IMR-90 (cell line): ENCODE measurements around the gene C12orf56. TPM values are rescaled to one million over a fixed set of nuclear protein-coding genes. Genes with fewer than 3 reads are reported as not detected.

Source experiments
- ATAC-seq: fragments of 200-7000 bp; cut with Tn5 transposase; 2 replicates; pipeline ENCODE4 v1.9.1; 2020; ENCODE audit warnings: low read depth, mild to moderate bottlenecking, moderate library complexity
- BruUV-seq: library from RNA; stranded (reverse); fragments of 400-500 nt; replicated peaks from 2 replicates; lab custom pipeline; 2021; lab: Mats Ljungman, UMichigan
- CTCF ChIA-PET: fragments of 300-600 bp; formaldehyde crosslinking; extraction: SDS; loops from one replicate; lab custom pipeline; 2021; ENCODE audit warnings: antibody characterized with exemption; lab: Yijun Ruan, JAX
- POLR2A ChIA-PET: fragments of 300-600 bp; sonication (Branson Sonifier 250); formaldehyde crosslinking; loops from one replicate; lab custom pipeline; 2022; ENCODE audit warnings: antibody characterized with exemption; ENCODE audit not compliant: unreplicated experiment; lab: Charles Lee
- DNase-seq: peaks from one replicate; pipeline ENCODE4 v3.0.0; 2013
- H2AFZ ChIP-seq: replicated peaks from 2 replicates; pipeline ENCODE3; 2013; ENCODE audit warnings: low read length, mild to moderate bottlenecking; ENCODE audit not compliant: poor library complexity
- H2AK5ac ChIP-seq: 2 replicates; pipeline ENCODE4 v1.6.1; 2013; ENCODE audit warnings: low read depth, low read length, inconsistent platforms
- H2AK9ac ChIP-seq: replicated peaks from 2 replicates; pipeline ENCODE3; 2013; ENCODE audit warnings: mild to moderate bottlenecking, low read depth, low read length, moderate library complexity; ENCODE audit not compliant: poor library complexity
- H2BK120ac ChIP-seq: 2 replicates; pipeline ENCODE4 v1.6.1; 2013; ENCODE audit warnings: low read depth, low read length, inconsistent platforms
- H2BK15ac ChIP-seq: 3 replicates; pipeline ENCODE4 v1.6.1; 2013; ENCODE audit warnings: low read depth, low read length, inconsistent platforms
- H2BK20ac ChIP-seq: 2 replicates; pipeline ENCODE4 v1.6.1; 2013; ENCODE audit warnings: low read depth, mild to moderate bottlenecking, inconsistent platforms, low read length, moderate library complexity
- H2BK5ac ChIP-seq: 2 replicates; pipeline ENCODE4 v1.6.1; 2013; ENCODE audit warnings: mild to moderate bottlenecking, low read depth, low read length, inconsistent platforms; ENCODE audit not compliant: poor library complexity, severe bottlenecking
- H3K14ac ChIP-seq: replicated peaks from 2 replicates; pipeline ENCODE4 v1.6.1; 2013; ENCODE audit warnings: low read depth, low read length, inconsistent platforms
- H3K18ac ChIP-seq: 2 replicates; pipeline ENCODE4 v1.6.1; 2013; ENCODE audit warnings: low read depth, low read length, control low read depth
- H3K23ac ChIP-seq: 2 replicates; pipeline ENCODE4 v1.6.1; 2013; ENCODE audit warnings: low read depth, low read length, inconsistent platforms
- H3K27ac ChIP-seq: 2 replicates; pipeline ENCODE4 v1.5.1; 2013; ENCODE audit warnings: mild to moderate bottlenecking, control low read depth, low read length; ENCODE audit not compliant: insufficient read depth
- H3K27me3 ChIP-seq: 2 replicates; pipeline ENCODE4 v1.6.1; 2013; ENCODE audit warnings: low read length; ENCODE audit not compliant: control insufficient read depth, insufficient read depth
- H3K36me3 ChIP-seq: 2 replicates; pipeline ENCODE4 v1.6.1; 2013; ENCODE audit warnings: low read length, mixed read lengths; ENCODE audit not compliant: control insufficient read depth, insufficient read depth
- H3K4ac ChIP-seq: 2 replicates; pipeline ENCODE4 v1.6.1; 2013; ENCODE audit warnings: low read depth, low read length, inconsistent platforms
- H3K4me1 ChIP-seq: 2 replicates; pipeline ENCODE4 v1.6.1; 2013; ENCODE audit warnings: low read length, mixed read lengths; ENCODE audit not compliant: control insufficient read depth, insufficient read depth
- H3K4me2 ChIP-seq: 2 replicates; pipeline ENCODE4 v1.6.1; 2013; ENCODE audit warnings: low read depth, mild to moderate bottlenecking, control low read depth, low read length, moderate library complexity
- H3K4me3 ChIP-seq: 2 replicates; pipeline ENCODE4 v1.5.1; 2013; ENCODE audit warnings: low read depth, mild to moderate bottlenecking, control low read depth, low read length, moderate library complexity; ENCODE audit not compliant: insufficient read depth
- H3K56ac ChIP-seq: 2 replicates; pipeline ENCODE4 v1.6.1; 2013; ENCODE audit warnings: low read length, inconsistent platforms; ENCODE audit not compliant: insufficient read depth; ENCODE audit errors: extremely low read depth
- H3K79me1 ChIP-seq, 2 experiments: 2 replicates each; pipeline ENCODE4 v1.6.1; 2013; ENCODE audit warnings: low read length in 2 of 2, inconsistent platforms in 1 of 2, low read depth in 1 of 2
- H3K9ac ChIP-seq: 2 replicates; pipeline ENCODE4 v1.6.1; 2013; ENCODE audit warnings: low read depth, low read length, control low read depth
- H3K9me1 ChIP-seq: 2 replicates; pipeline ENCODE4 v1.6.1; 2013; ENCODE audit warnings: low read length, inconsistent platforms; ENCODE audit not compliant: insufficient read depth
- H3K9me3 ChIP-seq: 2 replicates; pipeline ENCODE4 v1.6.1; 2013; ENCODE audit warnings: low read length; ENCODE audit not compliant: control insufficient read depth, insufficient read depth
- H4K20me1 ChIP-seq: 2 replicates; pipeline ENCODE4 v1.6.1; 2013; ENCODE audit warnings: low read length, inconsistent platforms; ENCODE audit not compliant: insufficient read depth
- H4K5ac ChIP-seq: 2 replicates; pipeline ENCODE4 v1.6.1; 2013; ENCODE audit warnings: mild to moderate bottlenecking, low read depth, low read length, control low read depth
- H4K8ac ChIP-seq, 2 experiments: 2 replicates each; pipeline ENCODE4 v1.6.1; 2013; ENCODE audit warnings: low read depth in 2 of 2, low read length in 2 of 2, control low read depth in 1 of 2, inconsistent platforms in 1 of 2
- H4K91ac ChIP-seq: 2 replicates; pipeline ENCODE4 v1.6.1; 2013; ENCODE audit warnings: low read depth, low read length, inconsistent platforms; ENCODE audit not compliant: insufficient read depth
- CTCF ChIP-seq: conservative IDR thresholded peaks from 2 replicates; pipeline ENCODE4 v1.5.1; 2012; ENCODE audit warnings: mild to moderate bottlenecking, low read depth, low read length, improper control_type of control experiment
- ELK1 ChIP-seq: fragments of 150-350 bp; IDR thresholded peaks from 2 replicates; pipeline ENCODE4 v1.6.1; 2016; ENCODE audit warnings: low read depth, mild to moderate bottlenecking, low read length, moderate library complexity, borderline replicate concordance
- FOS ChIP-seq: fragments of 150-350 bp; IDR thresholded peaks from 2 replicates; pipeline ENCODE4 v1.6.1; 2016; ENCODE audit warnings: low read depth, low read length
- MAFK ChIP-seq: IDR thresholded peaks from 2 replicates; pipeline ENCODE4 v1.6.1; 2012; ENCODE audit warnings: low read depth, low read length, improper control_type of control experiment
- RAD21 ChIP-seq: IDR thresholded peaks from 2 replicates; pipeline ENCODE4 v1.6.1; 2012; ENCODE audit warnings: low read length, improper control_type of control experiment
- RFX5 ChIP-seq: IDR thresholded peaks from 2 replicates; pipeline ENCODE4 v1.8.0; 2012; ENCODE audit warnings: low read depth, mild to moderate bottlenecking, low read length, moderate library complexity
- SMC3 ChIP-seq: fragments of 150-350 bp; IDR thresholded peaks from 2 replicates; pipeline ENCODE4 v1.6.1; 2016; ENCODE audit warnings: low read depth, mild to moderate bottlenecking, antibody characterized with exemption, low read length, moderate library complexity
- USF2 ChIP-seq: fragments of 150-350 bp; IDR thresholded peaks from 2 replicates; pipeline ENCODE4 v1.6.1; 2017; ENCODE audit warnings: mild to moderate bottlenecking, antibody characterized with exemption, low read length, low read depth
- dilution Hi-C: fragments of 300-500 bp; cut with HindIII; formaldehyde crosslinking; loops from one replicate; pipeline ENCODE4 v1.14.3; 2018; ENCODE audit warnings: low sequenced_read_pairs; ENCODE audit not compliant: unreplicated experiment
- in situ Hi-C: fragments of 300-500 bp; cut with MboI; formaldehyde crosslinking; loops from 3 replicates; pipeline ENCODE4 v1.14.3; 2019; ENCODE audit warnings: low sequenced_read_pairs, inconsistent platforms, mixed read lengths
- intact Hi-C: fragments of 100-400 bp; cut with micrococcal nuclease; formaldehyde crosslinking; loops from 2 replicates; pipeline ENCODE4 v1.10.0; 2022
- polyA plus RNA-seq, 3 experiments: library from polyadenylated mRNA; depleted of rRNA; stranded (reverse); fragments of >200 nt; gene quantifications; 2 replicates each; pipeline ENCODE4 v1.2.3, GENCODE V29; 2012; ENCODE audit warnings: low replicate concordance in 1 of 3
- total RNA-seq: library from RNA; depleted of rRNA; stranded (reverse); fragments of >200 nt; gene quantifications from 2 replicates; pipeline ENCODE4 v1.2.3, GENCODE V29; 2012

C12orf56 gene
- total and polyA plus RNA-seq, 2 of the 4 experiments (the other 2 are of a cell fraction) = 0.09 TPM; not detected in 1

GRCh38 chr12:64237382-64237781 lies 153.2 kb downstream of the C12orf56 start:
- H3K9me1 ChIP-seq = no peaks in the 10 kb centered on the region
- no peak overlapping the region for H3K4me3 ChIP-seq
- H2AK5ac ChIP-seq = no peak overlapping the region
- H2BK15ac ChIP-seq = no peak overlapping the region
- no peaks in the 10 kb centered on the region for H4K20me1 ChIP-seq
- no peak overlapping the region for H3K18ac ChIP-seq
- dilution Hi-C loops = no loop called here
- H3K4me1 ChIP-seq = peaks cover under 1% of the 10 kb centered on the region; the same call in 1 of the 2 replicates
- no peak overlapping the region for H2BK20ac ChIP-seq
- no peaks in the 10 kb centered on the region for H3K9me3 ChIP-seq
- ATAC-seq (no peak), DNase-seq (no peak)
- H3K4ac ChIP-seq = no peak overlapping the region
- H2AK9ac ChIP-seq = no peak overlapping the region
- POLR2A ChIA-PET = no interaction called here
- no peak overlapping the region for H3K14ac ChIP-seq
- no peak overlapping the region for H3K4me2 ChIP-seq
- no peak overlapping the region for H2BK120ac ChIP-seq
- no peaks in the 10 kb centered on the region for H3K27me3 ChIP-seq
- CTCF ChIA-PET = interaction anchor here (0.6 to 1.9 kb wide), 3 partner anchors 17 to 398 kb away, joined by 3 to 9 read pairs (median 5); no protein-coding TSS in a partner anchor
- no peak for TF ChIP-seq MAFK
- TF ChIP-seq RFX5 = no peak
- no peak for TF ChIP-seq SMC3
- TF ChIP-seq RAD21 = no peak
- no peak for TF ChIP-seq ELK1
- no peak for TF ChIP-seq USF2
- no peak for TF ChIP-seq FOS
- no peak for TF ChIP-seq CTCF
- no peak overlapping the region for H2AFZ ChIP-seq
- in situ Hi-C loops = no loop called here
- H2BK5ac ChIP-seq = no peak overlapping the region
- no peaks in the 10 kb centered on the region for H3K79me1 ChIP-seq
- H3K9ac ChIP-seq = no peak overlapping the region
- no peak overlapping the region for H3K27ac ChIP-seq
- H4K8ac ChIP-seq = no peak overlapping the region
- no peak overlapping the region for H4K91ac ChIP-seq
- H3K23ac ChIP-seq = no peak overlapping the region
- H3K56ac ChIP-seq = no peak overlapping the region
- no peaks in the 10 kb centered on the region for H3K36me3 ChIP-seq
- H4K5ac ChIP-seq = no peak overlapping the region
- intact Hi-C loops = no loop called here
- BruUV-seq = no TSS peak
